ENCODE data around the gene GRK3. TPM values are rescaled to one million over a fixed set of nuclear protein-coding genes. Genes with fewer than 3 reads are reported as not detected.

GRK3 gene
- total and polyA plus RNA-seq, 2 donors (not counting 3 experiments of a cell fraction or from before 2014, with no cell fraction given), result 0.68 to 4.4 TPM

GRCh38 chr22:25702040-25702439, 137.6 kb downstream of the GRK3 start:
- Histone ChIP-seq H4K20me1 (replicated peaks; ENCODE audit: control insufficient read depth, extremely low read depth, insufficient read depth, low read length) (no peaks in the 10 kb centered on the region), H3K27ac (ENCODE audit: insufficient read depth, low read depth, low read length) (no peak overlapping the region), H3K4me1 (ENCODE audit: control insufficient read depth, extremely low read depth, insufficient read depth, low read length) (no peaks in the 10 kb centered on the region), H2AFZ (ENCODE audit: low read depth, low read length) (no peak overlapping the region), H3K9me1 (replicated peaks; ENCODE audit: control insufficient read depth, extremely low read depth, insufficient read depth, low read length) (no peaks in the 10 kb centered on the region), H3K36me3 (ENCODE audit: control insufficient read depth in 2 of 2, extremely low read depth in 1 of 2, insufficient read depth in 2 of 2, low read length in 2 of 2) (no peaks in the 10 kb centered on the region), H3K9me3 (replicated peaks; ENCODE audit: control insufficient read depth, insufficient read depth, low read length) (no peaks in the 10 kb centered on the region), H3K9ac (replicated peaks; ENCODE audit: extremely low read depth, insufficient read depth, low read length) (no peak overlapping the region), H3K27me3 (ENCODE audit: control insufficient read depth in 2 of 2, insufficient read depth in 2 of 2, low read length in 2 of 2) (no peaks in the 10 kb centered on the region), H3K79me2 (ENCODE audit: control insufficient read depth, insufficient read depth, low read length) (no peaks in the 10 kb centered on the region), H3K4me2 (ENCODE audit: insufficient read depth, low read length) (no peak overlapping the region), H3K4me3 (replicated peaks in 1 of 3; ENCODE audit: insufficient read depth in 1 of 3, low read depth in 1 of 3, low read length in 3 of 3) (no peak overlapping the region)
- intact Hi-C loops (cut with micrococcal nuclease), result loop anchor here (1.0 to 5.0 kb wide), 4 partner anchors 60 to 340 kb away; no protein-coding TSS in a partner anchor
- POLR2A ChIA-PET, result no interaction called here
- dilution Hi-C loops (cut with MboI; ENCODE audit: extremely low pct_ligation_motif_present, low sequenced_read_pairs), result no loop called here
- CTCF ChIA-PET, result interaction anchor here (1.3 to 4.5 kb wide), 3 partner anchors 67 to 239 kb away, joined by 3 to 34 read pairs (median 23); no protein-coding TSS in a partner anchor
- TF ChIP-seq, protein P1, sequence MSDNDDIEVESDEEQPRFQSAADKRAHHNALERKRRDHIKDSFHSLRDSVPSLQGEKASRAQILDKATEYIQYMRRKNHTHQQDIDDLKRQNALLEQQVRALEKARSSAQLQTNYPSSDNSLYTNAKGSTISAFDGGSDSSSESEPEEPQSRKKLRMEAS (IDR thresholded peaks at IDR 0.05; ENCODE audit: insufficient read depth, insufficient read length), result no peak
- no peak for TF ChIP-seq FOS (IDR thresholded peaks at IDR 0.05; ENCODE audit: borderline replicate concordance, insufficient read depth, low read length)
- BruUV-seq (replicated peaks), result no TSS peak
- DNase-seq (ENCODE audit: low read depth, low spot score) (peak; percentile 29), FAIRE-seq (peak; percentile 66)

DNA sequence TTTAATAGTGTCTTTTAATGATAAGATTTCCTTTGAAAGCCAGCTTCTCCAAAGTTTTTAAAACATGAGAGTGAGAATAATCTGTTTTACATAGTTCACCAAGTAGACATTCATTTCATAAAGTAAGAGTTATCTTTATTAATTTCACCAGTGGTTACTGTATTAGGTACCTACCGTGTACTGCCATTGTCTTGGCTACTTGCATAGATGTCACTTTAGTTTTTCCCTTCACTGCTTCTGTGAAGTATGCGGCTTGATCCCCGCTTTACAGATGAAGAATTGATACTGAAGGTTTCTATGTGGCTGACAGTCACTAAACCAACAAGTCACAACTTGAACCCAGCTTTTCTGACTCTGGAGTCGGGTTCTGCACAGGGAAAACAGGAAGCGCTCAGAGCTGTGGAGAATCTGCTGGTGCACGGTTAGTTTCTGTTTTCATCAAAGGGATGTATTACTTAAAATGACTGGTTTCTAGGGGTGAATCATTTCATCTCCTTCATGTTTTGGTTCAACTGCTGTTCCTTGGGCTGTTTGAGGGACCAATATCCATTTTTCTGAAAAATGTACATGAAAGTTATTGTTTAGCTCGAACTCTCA, 138.2 kb downstream of the GRK3 start:
- no peak overlapping the region for H3K4me2 ChIP-seq (ENCODE audit: insufficient read depth, low read length)
- BruUV-seq (replicated peaks), result no TSS peak
- H3K9me1 ChIP-seq (replicated peaks; ENCODE audit: control insufficient read depth, extremely low read depth, insufficient read depth, low read length), result no peaks in the 10 kb centered on the region
- no peaks in the 10 kb centered on the region for H3K9me3 ChIP-seq (replicated peaks; ENCODE audit: control insufficient read depth, insufficient read depth, low read length)
- no peak for DNase-seq (ENCODE audit: low read depth, low spot score)
- H3K4me3 ChIP-seq (replicated peaks in 1 of 3; ENCODE audit: insufficient read depth in 1 of 3, low read depth in 1 of 3, low read length in 3 of 3), result no peak overlapping the region
- no peaks in the 10 kb centered on the region for H3K4me1 ChIP-seq (ENCODE audit: control insufficient read depth, extremely low read depth, insufficient read depth, low read length)
- no peaks in the 10 kb centered on the region for H4K20me1 ChIP-seq (replicated peaks; ENCODE audit: control insufficient read depth, extremely low read depth, insufficient read depth, low read length)
- no peaks in the 10 kb centered on the region for H3K36me3 ChIP-seq (ENCODE audit: control insufficient read depth in 2 of 2, extremely low read depth in 1 of 2, insufficient read depth in 2 of 2, low read length in 2 of 2)
- no peak for FAIRE-seq
- H3K79me2 ChIP-seq (ENCODE audit: control insufficient read depth, insufficient read depth, low read length), result no peaks in the 10 kb centered on the region
- TF ChIP-seq, protein P2, sequence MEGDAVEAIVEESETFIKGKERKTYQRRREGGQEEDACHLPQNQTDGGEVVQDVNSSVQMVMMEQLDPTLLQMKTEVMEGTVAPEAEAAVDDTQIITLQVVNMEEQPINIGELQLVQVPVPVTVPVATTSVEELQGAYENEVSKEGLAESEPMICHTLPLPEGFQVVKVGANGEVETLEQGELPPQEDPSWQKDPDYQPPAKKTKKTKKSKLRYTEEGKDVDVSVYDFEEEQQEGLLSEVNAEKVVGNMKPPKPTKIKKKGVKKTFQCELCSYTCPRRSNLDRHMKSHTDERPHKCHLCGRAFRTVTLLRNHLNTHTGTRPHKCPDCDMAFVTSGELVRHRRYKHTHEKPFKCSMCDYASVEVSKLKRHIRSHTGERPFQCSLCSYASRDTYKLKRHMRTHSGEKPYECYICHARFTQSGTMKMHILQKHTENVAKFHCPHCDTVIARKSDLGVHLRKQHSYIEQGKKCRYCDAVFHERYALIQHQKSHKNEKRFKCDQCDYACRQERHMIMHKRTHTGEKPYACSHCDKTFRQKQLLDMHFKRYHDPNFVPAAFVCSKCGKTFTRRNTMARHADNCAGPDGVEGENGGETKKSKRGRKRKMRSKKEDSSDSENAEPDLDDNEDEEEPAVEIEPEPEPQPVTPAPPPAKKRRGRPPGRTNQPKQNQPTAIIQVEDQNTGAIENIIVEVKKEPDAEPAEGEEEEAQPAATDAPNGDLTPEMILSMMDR (IDR thresholded peaks at IDR 0.05; ENCODE audit: extremely low read depth in 1 of 2, insufficient read depth in 1 of 2, low read depth in 1 of 2, low read length in 2 of 2), result no peak
- TF ChIP-seq FOS (IDR thresholded peaks at IDR 0.05; ENCODE audit: borderline replicate concordance, insufficient read depth, low read length) (no peak), JUN (IDR thresholded peaks at IDR 0.05; ENCODE audit: borderline replicate concordance, insufficient read depth, insufficient read length, low read depth) (no peak)
- H3K27me3 ChIP-seq (ENCODE audit: control insufficient read depth in 2 of 2, insufficient read depth in 2 of 2, low read length in 2 of 2), result no peaks in the 10 kb centered on the region
- ChIA-PET POLR2A (no interaction called here), CTCF (interaction anchor here (0.6 to 4.5 kb wide), 4 partner anchors 67 to 240 kb away, joined by 3 to 34 read pairs (median 14); no protein-coding TSS in a partner anchor)
- no peak overlapping the region for H2AFZ ChIP-seq (ENCODE audit: low read depth, low read length)
- no peak overlapping the region for H3K9ac ChIP-seq (replicated peaks; ENCODE audit: extremely low read depth, insufficient read depth, low read length)
- dilution Hi-C loops (cut with MboI; ENCODE audit: extremely low pct_ligation_motif_present, low sequenced_read_pairs) (no loop called here), intact Hi-C loops (cut with micrococcal nuclease) (loop anchor here (1.0 to 5.0 kb wide), 4 partner anchors 60 to 340 kb away; no protein-coding TSS in a partner anchor)
- no peak overlapping the region for H3K27ac ChIP-seq (ENCODE audit: insufficient read depth, low read depth, low read length)
